ENCODE results near the gene PTPRO. TPM values are rescaled to one million over a fixed set of nuclear protein-coding genes. Genes with fewer than 3 reads are reported as not detected.

The PTPRO gene
- polyA plus RNA-seq, 12 donors, result 0.76 to 12.0 (median 1.5) TPM; not detected in 1

- DNase-seq, result no peak
These were observed 236.7 kb downstream of the PTPRO start for GRCh38 chr12:15558915-15559528.

- DNase-seq, result no peak
These were observed 239.1 kb downstream of the PTPRO start for GRCh38 chr12:15561396-15561795.

- DNase-seq, result peak; percentile 65
These were observed 240.0 kb downstream of the PTPRO start for GRCh38 chr12:15562263-15562662.

GRCh38 chr12:15563663-15564062 lies 241.4 kb downstream of the PTPRO start:
- peak; percentile 68 for DNase-seq

- DNase-seq, result no peak
These were observed 252.0 kb downstream of the PTPRO start for GRCh38 chr12:15574353-15574752.

GRCh38 chr12:15575671-15576541 lies 253.6 kb downstream of the PTPRO start:
- no peak for DNase-seq

- DNase-seq, result no peak
These were observed 258.1 kb downstream of the PTPRO start for GRCh38 chr12:15580431-15580830.

- no peak for DNase-seq
These were observed 258.7 kb downstream of the PTPRO start for GRCh38 chr12:15581006-15581405.

GRCh38 chr12:15583804-15584203 lies 261.5 kb downstream of the PTPRO start:
- no peak for DNase-seq

- DNase-seq, result no peak
These were observed 262.2 kb downstream of the PTPRO start for GRCh38 chr12:15584366-15585041.

- no peak for DNase-seq
These were observed 267.2 kb downstream of the PTPRO start for GRCh38 chr12:15589328-15590032.

GRCh38 chr12:15590180-15590826 lies 268.0 kb downstream of the PTPRO start:
- peak; percentile 80 for DNase-seq

- DNase-seq, result no peak
These were observed 269.5 kb downstream of the PTPRO start for GRCh38 chr12:15591811-15592210.

GRCh38 chr12:15592934-15593333 lies 270.6 kb downstream of the PTPRO start:
- no peak for DNase-seq

GRCh38 chr12:15596174-15596573 lies 273.9 kb downstream of the PTPRO start:
- DNase-seq, result no peak

- DNase-seq, result no peak
These were observed 275.0 kb downstream of the PTPRO start for GRCh38 chr12:15597125-15597830.

- peak; percentile 59 for DNase-seq
These were observed 277.1 kb downstream of the PTPRO start for GRCh38 chr12:15599266-15600037.

- no peak for DNase-seq
These were observed 278.1 kb downstream of the PTPRO start for GRCh38 chr12:15600223-15600935.

- DNase-seq, result no peak
These were observed 279.0 kb downstream of the PTPRO start for GRCh38 chr12:15601210-15601800.

Data from muscle of arm (tissue), 12 donors.